ENCODE results near the gene ANKRD12. TPM values are rescaled to one million over a fixed set of nuclear protein-coding genes. Genes with fewer than 3 reads are reported as not detected.
"Not testable (repeated sequence)": the region's sequence is repeated elsewhere in the genome, so short reads cannot be mapped to it uniquely, and the experiment has no call there.

The ANKRD12 gene
- total and polyA plus RNA-seq, 2 of the 4 experiments (the other 2 are of a cell fraction): 2.6 to 12.9 TPM

DNA sequence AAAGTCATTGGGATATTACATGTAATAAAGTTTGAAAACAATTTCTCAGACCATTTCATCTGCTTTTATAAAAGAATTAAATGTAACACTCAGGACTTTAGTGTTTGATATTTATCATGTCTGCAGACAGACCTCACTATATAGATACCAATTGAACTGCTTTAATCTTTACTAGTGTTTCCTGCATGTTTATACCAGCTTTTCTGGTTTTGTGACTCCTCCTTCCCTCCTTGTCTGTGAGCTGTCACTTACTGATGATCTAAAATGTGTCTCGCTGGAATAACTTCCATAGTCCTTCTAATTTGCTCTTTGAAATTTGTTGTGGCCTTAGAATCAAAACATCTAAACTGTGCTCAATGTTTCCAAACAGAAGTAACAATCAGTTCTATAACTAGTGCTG, 126.7 kb downstream of the ANKRD12 start (continued):
- TF ChIP-seq RAD21 (IDR thresholded peaks at IDR 0.05; ENCODE audit: low read length) (no peak), CEBPB (IDR thresholded peaks at IDR 0.05; ENCODE audit: low read depth, low read length) (no peak), RFX5 (IDR thresholded peaks at IDR 0.05; ENCODE audit: low read depth, low read length) (no peak)

DNA sequence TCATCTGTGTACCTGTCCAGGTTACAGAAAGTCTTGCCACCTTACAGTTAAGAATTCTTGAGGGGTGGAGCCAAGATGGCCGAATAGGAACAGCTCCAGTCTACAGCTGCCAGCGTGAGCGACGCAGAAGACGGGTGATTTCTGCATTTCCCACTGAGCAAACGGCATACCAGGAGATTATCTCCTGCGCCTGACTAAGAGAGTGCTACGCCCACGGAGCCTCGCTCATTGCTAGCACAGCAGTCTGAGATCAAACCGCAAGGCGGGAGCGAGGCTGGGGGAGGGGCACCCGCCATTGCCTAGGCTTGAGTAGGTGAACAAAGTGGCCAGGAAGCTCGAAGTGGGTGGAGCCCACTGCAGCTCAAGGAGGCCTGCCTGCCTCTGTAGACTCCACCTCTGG, 128.2 kb downstream of the ANKRD12 start:
- H4K20me1 ChIP-seq (ENCODE audit: insufficient read depth, low read length); H3K18ac ChIP-seq (ENCODE audit: low read depth, low read length); H2BK120ac ChIP-seq (ENCODE audit: low read depth, low read length); H2BK15ac ChIP-seq (ENCODE audit: low read depth, low read length); H3K27me3 ChIP-seq (ENCODE audit: control insufficient read depth, insufficient read depth, low read length); H3K27ac ChIP-seq (ENCODE audit: insufficient read depth, low read length); H2BK20ac ChIP-seq (ENCODE audit: low read depth, low read length); H3K4me2 ChIP-seq (ENCODE audit: low read depth, low read length); H3K9me3 ChIP-seq (ENCODE audit: control insufficient read depth, insufficient read depth, low read length); CTCF ChIA-PET; DNase-seq; intact Hi-C loops (cut with micrococcal nuclease); H3K79me1 ChIP-seq (ENCODE audit: low read depth in 1 of 2, low read length in 2 of 2); H3K4me1 ChIP-seq (ENCODE audit: control insufficient read depth, insufficient read depth, low read length); H4K8ac ChIP-seq (ENCODE audit: low read depth in 2 of 2, low read length in 2 of 2); H2BK5ac ChIP-seq (ENCODE audit: low read depth, low read length, poor library complexity, severe bottlenecking); H4K5ac ChIP-seq (ENCODE audit: low read depth, low read length); H3K14ac ChIP-seq (replicated peaks; ENCODE audit: low read depth, low read length); H3K56ac ChIP-seq (ENCODE audit: extremely low read depth, insufficient read depth, low read length); H2AK5ac ChIP-seq (ENCODE audit: low read depth, low read length); H4K91ac ChIP-seq (ENCODE audit: insufficient read depth, low read depth, low read length); H3K4ac ChIP-seq (ENCODE audit: low read depth, low read length); POLR2A ChIA-PET (ENCODE audit: unreplicated experiment); BruUV-seq (replicated peaks); in situ Hi-C loops (cut with MboI; ENCODE audit: low sequenced_read_pairs); H3K4me3 ChIP-seq (ENCODE audit: insufficient read depth, low read depth, low read length); H2AK9ac ChIP-seq (replicated peaks; ENCODE audit: low read depth, low read length, poor library complexity); H3K23ac ChIP-seq (ENCODE audit: low read depth, low read length); H2AFZ ChIP-seq (replicated peaks; ENCODE audit: low read length, poor library complexity); H3K9ac ChIP-seq (ENCODE audit: low read depth, low read length); ATAC-seq (ENCODE audit: low read depth); dilution Hi-C loops (cut with HindIII; ENCODE audit: low sequenced_read_pairs, unreplicated experiment); H3K9me1 ChIP-seq (ENCODE audit: insufficient read depth, low read length): not testable (repeated sequence)
- WGBS, 2 experiments (ENCODE audit: extremely low coverage in 2 of 2, insufficient read length in 1 of 2): 95% methylated on average over 9 of the region's 15 CpGs; no CpG with 5 or more reads in 1 of the 2 experiments
- peaks cover 11% of the 10 kb centered on the region for H3K36me3 ChIP-seq (ENCODE audit: control insufficient read depth, insufficient read depth, low read length)
